OCI-LY1 (cell line): ENCODE results near the gene MPST.
A peak's percentile ranks its signal among the peaks of the same experiment; 100 is the strongest.

Source experiments
- H2AFZ ChIP-seq: fragments of 200-600 bp; sonication (generic), shearing (Covaris generic); 2 replicates; pipeline ENCODE4 v1.6.0; 2014; ENCODE audit warnings: antibody characterized with exemption, mild to moderate bottlenecking, low read length
- H3F3A ChIP-seq: fragments of 200-600 bp; sonication (generic), shearing (Covaris generic); 2 replicates; pipeline ENCODE4 v1.6.0; 2014; ENCODE audit warnings: mild to moderate bottlenecking, antibody characterized with exemption, low read length, moderate library complexity; ENCODE audit not compliant: insufficient read depth
- H3K27ac ChIP-seq: fragments of 200-600 bp; sonication (generic); 2 replicates; pipeline ENCODE4 v1.5.1; 2014; ENCODE audit warnings: low read length, mixed run types, mild to moderate bottlenecking, low read depth; ENCODE audit not compliant: poor library complexity, severe bottlenecking
- H3K27me3 ChIP-seq: fragments of 200-600 bp; sonication (generic); 2 replicates; pipeline ENCODE4 v1.6.0; 2014; ENCODE audit warnings: antibody characterized with exemption, mild to moderate bottlenecking, low read length, moderate library complexity; ENCODE audit not compliant: insufficient read depth
- H3K36me3 ChIP-seq: fragments of 200-600 bp; sonication (generic); 2 replicates; pipeline ENCODE4 v1.6.1; 2014; ENCODE audit warnings: mild to moderate bottlenecking, antibody characterized with exemption, low read length, moderate library complexity, mixed read lengths; ENCODE audit not compliant: insufficient read depth
- H3K4me1 ChIP-seq: fragments of 200-600 bp; sonication (generic); 2 replicates; pipeline ENCODE4 v1.5.1; 2014; ENCODE audit warnings: mild to moderate bottlenecking, low read length, moderate library complexity; ENCODE audit not compliant: insufficient read depth, severe bottlenecking
- H3K4me2 ChIP-seq: fragments of 200-600 bp; sonication (generic), shearing (Covaris generic); 2 replicates; pipeline ENCODE4 v1.6.1; 2014; ENCODE audit warnings: low read length
- H3K4me3 ChIP-seq: fragments of 200-600 bp; sonication (generic); 2 replicates; pipeline ENCODE4 v1.5.1; 2014; ENCODE audit warnings: low read length, low read depth, mild to moderate bottlenecking, mixed read lengths; ENCODE audit not compliant: poor library complexity, severe bottlenecking
- H3K79me2 ChIP-seq: fragments of 200-600 bp; shearing (Covaris generic); 2 replicates; pipeline ENCODE4 v1.6.1; 2016; ENCODE audit warnings: mixed run types, low read length, mixed read lengths; ENCODE audit not compliant: insufficient read depth
- H3K9ac ChIP-seq: fragments of 200-600 bp; sonication (generic), shearing (Covaris generic); 2 replicates; pipeline ENCODE4 v1.6.1; 2014; ENCODE audit warnings: mild to moderate bottlenecking, low read length, mixed read lengths
- H3K9me2 ChIP-seq: fragments of 200-600 bp; sonication (generic), shearing (Covaris generic); 2 replicates; pipeline ENCODE4 v1.6.1; 2014; ENCODE audit warnings: low read depth, mild to moderate bottlenecking, low read length, mixed read lengths
- H3K9me3 ChIP-seq: fragments of 200-600 bp; shearing (Covaris generic); 2 replicates; pipeline ENCODE4 v1.6.1; 2014; ENCODE audit warnings: low read length, mixed read lengths
- H4K20me1 ChIP-seq: fragments of 200-600 bp; sonication (generic), shearing (Covaris generic); 2 replicates; pipeline ENCODE4 v1.6.0; 2016; ENCODE audit warnings: mild to moderate bottlenecking, low read length; ENCODE audit not compliant: insufficient read depth
- CTCF ChIP-seq: fragments of 200-600 bp; sonication (generic), shearing (Covaris generic); IDR thresholded peaks from 2 replicates; pipeline ENCODE4 v1.5.1; 2017; ENCODE audit warnings: mild to moderate bottlenecking, antibody characterized with exemption, low read length, moderate library complexity, mixed read lengths
- EZH2 ChIP-seq: fragments of 200-600 bp; sonication (generic), shearing (Covaris generic); IDR thresholded peaks from 2 replicates; pipeline ENCODE4 v1.8.0; 2017; ENCODE audit warnings: borderline replicate concordance, mixed run types, mild to moderate bottlenecking, antibody characterized with exemption, low read length, moderate library complexity, mixed read lengths

The MPST gene

DNA sequence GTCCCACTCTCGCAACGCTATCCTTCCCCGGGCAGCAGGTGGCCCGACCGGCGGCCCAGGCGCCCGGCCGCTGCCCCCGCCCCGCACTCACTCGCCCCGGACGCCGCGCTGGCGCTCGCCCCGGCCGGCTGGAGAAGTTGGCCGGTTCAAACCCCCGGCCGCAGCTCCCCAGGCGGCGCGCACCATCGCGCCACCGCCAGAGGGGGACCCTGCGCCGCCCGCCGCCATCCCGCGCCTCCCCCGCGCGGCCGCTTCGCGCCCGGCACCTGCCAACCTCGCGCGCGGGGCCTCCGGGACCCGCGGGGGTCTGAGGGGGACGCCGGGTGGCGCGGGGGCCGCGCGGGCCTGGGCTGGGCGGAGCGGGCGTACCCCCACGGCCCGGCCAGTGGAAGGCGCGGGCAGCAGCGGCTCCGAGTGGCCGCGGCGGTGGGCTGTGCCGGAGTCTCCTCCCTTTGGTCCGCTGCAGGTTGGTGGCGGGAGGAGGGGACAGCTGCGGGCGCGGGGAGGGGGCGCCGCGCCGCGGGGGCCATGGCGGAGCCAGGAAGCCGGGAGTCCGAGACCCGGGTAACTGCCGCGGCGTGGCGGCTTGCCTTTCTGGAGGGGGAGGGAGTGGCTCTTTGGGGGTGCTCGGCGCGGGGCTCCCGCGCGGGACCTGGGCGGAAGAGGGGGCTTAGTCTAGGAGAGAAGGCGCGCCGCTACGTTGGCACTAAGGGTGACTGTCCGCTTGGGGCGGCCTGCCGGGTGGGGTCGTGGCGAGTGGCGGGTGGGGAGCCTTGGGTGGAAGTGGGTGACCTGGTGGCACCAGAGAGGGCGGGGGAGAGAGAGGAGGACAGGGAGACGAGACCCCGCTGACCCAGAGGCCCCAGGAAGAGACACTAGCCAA lies at the start of gene MPST, which contains the start of gene TST:
Gene MPST (plus strand): TSS at position 434 of the 883 bp plus-strand sequence. CDS start 95 bp downstream, at position 529.
Gene TST (minus strand): TSS at position 139 of the 883 bp plus-strand sequence. CDS start 715 bp downstream, outside the sequence.
- no peak within 1 kb of the TSS for H3K27ac ChIP-seq
- no peaks in the 10 kb centered on the region for H3F3A ChIP-seq
- no peaks in the 10 kb centered on the region for H3K4me1 ChIP-seq
- H3K9me2 ChIP-seq, result no peaks in the 10 kb centered on the region
- peak within 1 kb of the TSS; percentile 70 for H3K4me3 ChIP-seq
- H3K27me3 ChIP-seq, result no peaks in the 10 kb centered on the region
- no peaks in the 10 kb centered on the region for H4K20me1 ChIP-seq
- no peaks in the 10 kb centered on the region for H3K9me3 ChIP-seq
- no peaks in the 10 kb centered on the region for H3K79me2 ChIP-seq
- no peak for TF ChIP-seq EZH2
- no peak for TF ChIP-seq CTCF
- H2AFZ ChIP-seq, result peak within 1 kb of the TSS; percentile 37; the same call in 1 of the 2 replicates
- peak within 1 kb of the TSS; percentile 62 for H3K9ac ChIP-seq
- H3K36me3 ChIP-seq, result no peaks in the 10 kb centered on the region
- H3K4me2 ChIP-seq, result peak within 1 kb of the TSS; percentile 86

DNA sequence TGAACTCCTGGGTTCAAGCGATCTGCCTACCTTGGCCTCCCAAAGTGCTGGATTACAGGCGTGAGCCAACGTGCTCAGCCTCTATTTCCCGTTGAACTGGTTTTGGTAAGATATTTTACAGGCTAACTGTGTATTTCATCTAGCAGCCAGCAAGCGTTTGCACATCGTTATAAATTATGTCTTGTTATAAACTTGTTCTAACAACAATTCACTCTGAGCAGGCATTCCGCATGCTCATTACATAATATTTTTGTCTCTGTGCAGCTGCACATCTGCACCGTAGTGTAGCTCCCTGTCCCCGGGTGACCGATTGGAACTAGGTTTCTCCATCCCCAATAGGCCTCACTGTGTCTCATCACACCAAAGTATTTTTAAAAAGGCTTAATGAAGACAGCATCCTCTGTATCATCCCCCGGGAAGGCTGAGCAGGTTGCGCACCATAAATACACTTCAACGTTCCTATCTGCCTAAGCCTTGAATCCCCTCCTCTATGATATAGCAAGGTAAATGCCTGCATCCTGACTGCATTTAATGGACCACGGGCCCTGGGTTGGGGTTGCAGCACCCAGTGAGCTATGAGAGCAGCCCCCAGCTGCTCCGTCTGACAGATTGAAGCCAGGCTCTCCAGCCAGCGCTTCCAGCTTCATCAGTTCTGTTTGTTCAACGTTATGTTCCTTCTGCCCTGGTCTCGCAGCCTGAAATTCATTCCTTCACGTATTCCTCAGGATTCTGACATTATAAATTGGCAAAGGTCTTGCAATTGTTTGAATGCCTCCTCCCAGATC lies 48.0 kb upstream of the MPST start:
- H3K4me2 ChIP-seq, result no peak overlapping the region
- no peak overlapping the region for H2AFZ ChIP-seq
- no peaks in the 10 kb centered on the region for H3K79me2 ChIP-seq
- TF ChIP-seq EZH2 (no peak), CTCF (no peak)
- no peaks in the 10 kb centered on the region for H3K9me2 ChIP-seq
- H3K27me3 ChIP-seq, result no peaks in the 10 kb centered on the region
- no peak overlapping the region for H3K4me3 ChIP-seq
- H3K36me3 ChIP-seq, result no peaks in the 10 kb centered on the region
- no peaks in the 10 kb centered on the region for H3K9me3 ChIP-seq
- H3F3A ChIP-seq, result peaks cover under 1% of the 10 kb centered on the region; the same call in 1 of the 2 replicates
- no peak overlapping the region for H3K27ac ChIP-seq
- H4K20me1 ChIP-seq, result no peaks in the 10 kb centered on the region
- H3K9ac ChIP-seq, result no peak overlapping the region
- no peaks in the 10 kb centered on the region for H3K4me1 ChIP-seq

DNA sequence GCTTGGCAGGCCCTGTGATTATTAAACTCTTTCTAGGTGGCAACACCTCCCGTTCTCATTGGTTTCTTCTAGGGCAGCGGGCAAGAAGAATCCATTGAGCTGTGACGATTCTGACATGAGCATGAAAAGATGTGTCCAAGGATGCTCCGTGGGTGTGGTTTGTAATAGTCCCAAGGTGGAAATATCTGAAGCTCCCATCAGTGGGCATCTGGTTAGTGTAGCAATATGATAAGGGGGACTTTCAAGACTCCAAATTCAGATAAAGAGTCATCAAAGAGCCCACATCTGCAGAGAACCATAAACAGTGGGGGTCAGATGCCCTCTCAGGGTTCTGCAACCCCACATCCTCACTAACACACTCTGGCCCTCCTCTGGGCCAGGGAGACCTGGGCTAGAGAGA lies 42.9 kb upstream of the MPST start:
- Histone ChIP-seq H3K4me2 (no peak overlapping the region), H3K36me3 (no peaks in the 10 kb centered on the region), H3K4me3 (no peak overlapping the region), H3K9me2 (no peaks in the 10 kb centered on the region), H3K9me3 (no peaks in the 10 kb centered on the region), H3K4me1 (peaks cover 4% of the 10 kb centered on the region), H3K9ac (no peak overlapping the region), H3K79me2 (no peaks in the 10 kb centered on the region), H3F3A (peaks cover 3% of the 10 kb centered on the region; the same call in 1 of the 2 replicates), H3K27me3 (no peaks in the 10 kb centered on the region), H2AFZ (no peak overlapping the region), H3K27ac (no peak overlapping the region), H4K20me1 (no peaks in the 10 kb centered on the region)
- TF ChIP-seq EZH2 (no peak), CTCF (no peak)
